Keratinocyte (primary cell): ENCODE measurements around the gene ABHD2.

Source experiments
- CTCF ChIP-seq, 3 experiments: IDR thresholded peaks in 1 of 3; conservative IDR thresholded peaks in 1 of 3; optimal IDR thresholded peaks in 1 of 3; 2 replicates in 2 of 3; 3 replicates in 1 of 3; pipeline versions ENCODE3 to v1.5.1; 2011; ENCODE audit warnings: low read length in 3 of 3, mild to moderate bottlenecking in 3 of 3, moderate library complexity in 2 of 3, control low read depth in 1 of 3, inconsistent platforms in 1 of 3; ENCODE audit not compliant: insufficient read depth in 2 of 3; ENCODE audit errors: extremely low read depth in 1 of 3
- EZH2 ChIP-seq: IDR thresholded peaks from one replicate; pipeline ENCODE4 v1.6.1; 2012; ENCODE audit warnings: inconsistent platforms, mild to moderate bottlenecking, low read length, moderate library complexity

- TF ChIP-seq CTCF (optimal IDR thresholded peaks at IDR 0.05 in 1 of 3, IDR thresholded peaks at IDR 0.05 in 1 of 3, conservative IDR thresholded peaks at IDR 0.05 in 1 of 3; ENCODE audit: extremely low read depth in 1 of 3, insufficient read depth in 2 of 3, low read length in 3 of 3) (no peak), EZH2 (no peak)
Measured at GRCh38 chr15:89200182-89200581, 111.9 kb downstream of the ABHD2 start.
